ENCODE measurements around the gene TMCO5A.

The TMCO5A gene

GRCh38 chr15:37973856-37974255 is 39.4 kb downstream of the TMCO5A start:
- DNase-seq (ENCODE audit: low read depth) = no peak

GRCh38 chr15:37978231-37978630 is 43.8 kb downstream of the TMCO5A start:
- DNase-seq (ENCODE audit: low read depth) = no peak

GRCh38 chr15:37979671-37980409 is 45.4 kb downstream of the TMCO5A start:
- DNase-seq (ENCODE audit: low read depth) = no peak

GRCh38 chr15:37981201-37981600 is 46.8 kb downstream of the TMCO5A start:
- DNase-seq (ENCODE audit: low read depth) = no peak

- no peak for DNase-seq (ENCODE audit: low read depth)
Observed at GRCh38 chr15:37981775-37982174, 47.3 kb downstream of the TMCO5A start.

GRCh38 chr15:37984368-37984767 is 49.9 kb downstream of the TMCO5A start:
- DNase-seq (ENCODE audit: low read depth) = no peak

GRCh38 chr15:37995461-37996347 is 61.3 kb downstream of the TMCO5A start:
- DNase-seq (ENCODE audit: low read depth) = no peak
